Nephron progenitor cell (in vitro differentiated cells): Measurements from ENCODE around the gene TGFA.

Source experiments
- DNase-seq: peaks from one replicate; pipeline ENCODE4 v3.0.0; 2021
- H3K27ac Mint-ChIP-seq: 2 replicates; pipeline ENCODE4 v1.8.0; 2021; ENCODE audit warnings: mild to moderate bottlenecking, moderate library complexity, mixed read lengths
- H3K27me3 Mint-ChIP-seq: 2 replicates; pipeline ENCODE4 v1.8.0; 2021; ENCODE audit warnings: mild to moderate bottlenecking, low read depth, mixed read lengths; ENCODE audit not compliant: poor library complexity
- H3K36me3 Mint-ChIP-seq: 2 replicates; pipeline ENCODE4 v1.8.0; 2021; ENCODE audit warnings: low read depth, mixed read lengths
- H3K4me1 Mint-ChIP-seq: 2 replicates; pipeline ENCODE4 v1.8.0; 2021; ENCODE audit warnings: mixed read lengths
- H3K4me3 Mint-ChIP-seq: 2 replicates; pipeline ENCODE4 v1.8.0; 2021; ENCODE audit warnings: mild to moderate bottlenecking, moderate library complexity, mixed read lengths
- H3K9me3 Mint-ChIP-seq: 2 replicates; pipeline ENCODE4 v1.8.0; 2021; ENCODE audit warnings: mild to moderate bottlenecking, moderate library complexity, mixed read lengths
- TF ChIP-seq, protein P1 (sequence below): fragments of 200-600 bp; sonication (generic); IDR thresholded peaks from 2 replicates; pipeline ENCODE4 v1.5.0; 2021; ENCODE audit warnings: antibody characterized with exemption

Gene TGFA

GRCh38 chr2:70546376-70546775 is 7.2 kb downstream of the TGFA start:
- Mint-ChIP-seq H3K36me3 (no peaks in the 10 kb centered on the region), H3K9me3 (no peaks in the 10 kb centered on the region), H3K4me3 (no peak overlapping the region), H3K27ac (no peak overlapping the region), H3K4me1 (peaks cover 42% of the 10 kb centered on the region), H3K27me3 (peaks cover 13% of the 10 kb centered on the region)
- no peak for DNase-seq
- TF ChIP-seq, protein P1, sequence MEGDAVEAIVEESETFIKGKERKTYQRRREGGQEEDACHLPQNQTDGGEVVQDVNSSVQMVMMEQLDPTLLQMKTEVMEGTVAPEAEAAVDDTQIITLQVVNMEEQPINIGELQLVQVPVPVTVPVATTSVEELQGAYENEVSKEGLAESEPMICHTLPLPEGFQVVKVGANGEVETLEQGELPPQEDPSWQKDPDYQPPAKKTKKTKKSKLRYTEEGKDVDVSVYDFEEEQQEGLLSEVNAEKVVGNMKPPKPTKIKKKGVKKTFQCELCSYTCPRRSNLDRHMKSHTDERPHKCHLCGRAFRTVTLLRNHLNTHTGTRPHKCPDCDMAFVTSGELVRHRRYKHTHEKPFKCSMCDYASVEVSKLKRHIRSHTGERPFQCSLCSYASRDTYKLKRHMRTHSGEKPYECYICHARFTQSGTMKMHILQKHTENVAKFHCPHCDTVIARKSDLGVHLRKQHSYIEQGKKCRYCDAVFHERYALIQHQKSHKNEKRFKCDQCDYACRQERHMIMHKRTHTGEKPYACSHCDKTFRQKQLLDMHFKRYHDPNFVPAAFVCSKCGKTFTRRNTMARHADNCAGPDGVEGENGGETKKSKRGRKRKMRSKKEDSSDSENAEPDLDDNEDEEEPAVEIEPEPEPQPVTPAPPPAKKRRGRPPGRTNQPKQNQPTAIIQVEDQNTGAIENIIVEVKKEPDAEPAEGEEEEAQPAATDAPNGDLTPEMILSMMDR, result no peak

- Mint-ChIP-seq H3K4me3 (no peak overlapping the region), H3K27ac (peak overlapping the region; percentile 57)
- TF ChIP-seq, protein P1, result no peak
Observed at GRCh38 chr2:70541481-70542020, 12.1 kb downstream of the TGFA start.

DNA sequence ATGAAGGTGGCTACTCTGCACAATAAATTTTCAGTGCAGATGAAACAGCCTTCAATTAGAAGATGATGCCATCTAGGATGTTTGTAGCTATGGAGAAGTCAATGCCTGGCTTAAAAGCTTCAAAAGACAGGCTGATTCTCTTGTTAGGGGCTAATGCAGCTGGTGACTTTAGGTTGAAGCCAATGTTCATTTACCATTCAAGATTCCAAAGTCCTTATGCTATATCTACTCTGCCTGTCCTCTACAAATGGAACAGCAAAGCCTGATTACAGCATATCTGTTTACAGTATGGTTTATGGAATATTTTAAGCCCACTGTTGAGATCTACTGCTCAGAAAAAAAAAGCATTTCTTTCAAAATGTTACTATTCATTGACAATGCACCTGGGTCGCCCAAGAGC is 15.8 kb downstream of the TGFA start:
- H3K27me3 Mint-ChIP-seq, result no peaks in the 10 kb centered on the region
- TF ChIP-seq, protein P1, result no peak
- H3K4me1 Mint-ChIP-seq, result peaks cover 64% of the 10 kb centered on the region
- peaks cover 42% of the 10 kb centered on the region for H3K36me3 Mint-ChIP-seq
- no peak for DNase-seq
- H3K27ac Mint-ChIP-seq, result no peak overlapping the region
- H3K4me3 Mint-ChIP-seq, result no peak overlapping the region
- H3K9me3 Mint-ChIP-seq, result peaks cover 41% of the 10 kb centered on the region

More at GRCh38 chr2:70541481-70542020, 12.1 kb downstream of the TGFA start:
- Mint-ChIP-seq H3K4me1 (peaks cover 27% of the 10 kb centered on the region), H3K36me3 (peaks cover 35% of the 10 kb centered on the region), H3K9me3 (peaks cover 32% of the 10 kb centered on the region), H3K27me3 (peaks cover 4% of the 10 kb centered on the region)
- DNase-seq, result no peak

GRCh38 chr2:70536517-70537055 is 17.0 kb downstream of the TGFA start:
- Mint-ChIP-seq H3K27me3 (no peaks in the 10 kb centered on the region), H3K4me1 (peaks cover 67% of the 10 kb centered on the region), H3K27ac (peak overlapping the region; percentile 91), H3K4me3 (no peak overlapping the region), H3K9me3 (peaks cover 41% of the 10 kb centered on the region), H3K36me3 (peaks cover 44% of the 10 kb centered on the region)
- no peak for DNase-seq
- TF ChIP-seq, protein P1, result no peak

DNA sequence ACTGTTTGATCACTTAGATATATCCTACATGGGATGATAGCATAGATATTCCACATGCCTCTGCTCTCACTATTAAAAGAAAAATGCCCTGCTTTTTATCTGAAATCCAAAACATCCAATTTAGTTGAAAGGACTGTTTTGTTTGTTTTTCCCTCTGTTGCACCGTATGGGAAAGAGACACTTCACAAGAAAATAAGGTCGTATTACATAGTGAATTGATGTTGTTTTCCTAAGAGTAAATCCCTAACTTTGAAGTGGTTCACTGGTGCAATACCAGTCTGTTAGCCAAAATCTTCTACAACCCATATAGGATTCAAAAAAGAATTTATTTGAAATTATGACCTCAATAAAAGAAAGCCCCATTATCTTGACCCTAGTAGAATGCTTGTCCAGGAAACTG is 18.1 kb downstream of the TGFA start:
- H3K36me3 Mint-ChIP-seq, result peaks cover 48% of the 10 kb centered on the region
- H3K4me1 Mint-ChIP-seq, result peaks cover 65% of the 10 kb centered on the region
- peaks cover 41% of the 10 kb centered on the region for H3K9me3 Mint-ChIP-seq
- TF ChIP-seq, protein P1, result no peak
- H3K4me3 Mint-ChIP-seq, result peak overlapping the region; percentile 40
- no peak for DNase-seq
- peak overlapping the region; percentile 91 for H3K27ac Mint-ChIP-seq
- H3K27me3 Mint-ChIP-seq, result no peaks in the 10 kb centered on the region
